Caco-2 (cell line): ENCODE measurements around the gene OR8G5. TPM values are rescaled to one million over a fixed set of nuclear protein-coding genes. Genes with fewer than 3 reads are reported as not detected.

ENCODE experiments used
- BruUV-seq: library from RNA; stranded (reverse); fragments of 400-500 nt; replicated peaks from 2 replicates; lab custom pipeline; 2021; lab: Mats Ljungman, UMichigan
- CTCF ChIA-PET: fragments of 300-600 bp; sonication (Branson Sonifier 250); formaldehyde crosslinking; loops from one replicate; lab custom pipeline; 2022; ENCODE audit warnings: antibody characterized with exemption; lab: Charles Lee
- POLR2A ChIA-PET: fragments of 300-600 bp; sonication (Branson Sonifier 250); formaldehyde crosslinking; loops from one replicate; lab custom pipeline; 2022; ENCODE audit warnings: antibody characterized with exemption; lab: Charles Lee
- DNase-seq, 2 experiments: peaks; one replicate each; pipeline versions ENCODE4 v3.0.0 to v3.0.0-alpha.2; 2020 to 2022
- H3K27me3 ChIP-seq: replicated peaks from 2 replicates; pipeline ENCODE4 v1.6.0; 2011; ENCODE audit warnings: low read length; ENCODE audit not compliant: control insufficient read depth, insufficient read depth
- H3K36me3 ChIP-seq: 2 replicates; pipeline ENCODE4 v1.5.1; 2011; ENCODE audit warnings: low read length; ENCODE audit not compliant: control insufficient read depth, insufficient read depth
- H3K4me1 ChIP-seq: fragments of 250-450 bp; sonication (Bioruptor Pico); 2 replicates; pipeline ENCODE4 v1.5.1; 2020; ENCODE audit warnings: mild to moderate bottlenecking
- H3K4me3 ChIP-seq: 2 replicates; pipeline ENCODE4 v1.5.1; 2011; ENCODE audit warnings: low read depth, mild to moderate bottlenecking, control low read depth, low read length
- H3K9me3 ChIP-seq: fragments of 250-450 bp; sonication (Bioruptor Pico); 2 replicates; pipeline ENCODE4 v1.5.1; 2020; ENCODE audit warnings: mild to moderate bottlenecking, moderate library complexity
- H3K27ac Mint-ChIP-seq: one replicate; pipeline ENCODE4 v1.8.0; 2022; ENCODE audit warnings: mixed read lengths; ENCODE audit not compliant: unreplicated experiment
- H3K27me3 Mint-ChIP-seq: one replicate; pipeline ENCODE4 v1.8.0; 2022; ENCODE audit warnings: mixed read lengths; ENCODE audit not compliant: insufficient read depth, unreplicated experiment
- H3K36me3 Mint-ChIP-seq: one replicate; pipeline ENCODE4 v1.8.0; 2022; ENCODE audit warnings: mild to moderate bottlenecking, mixed read lengths; ENCODE audit not compliant: insufficient read depth, unreplicated experiment
- H3K4me1 Mint-ChIP-seq: one replicate; pipeline ENCODE4 v1.8.0; 2022; ENCODE audit warnings: low read depth, mixed read lengths; ENCODE audit not compliant: unreplicated experiment
- H3K4me3 Mint-ChIP-seq: one replicate; pipeline ENCODE4 v1.8.0; 2022; ENCODE audit warnings: mild to moderate bottlenecking, moderate library complexity, mixed read lengths; ENCODE audit not compliant: unreplicated experiment
- H3K9me3 Mint-ChIP-seq: one replicate; pipeline ENCODE4 v1.8.0; 2022; ENCODE audit warnings: mixed read lengths; ENCODE audit not compliant: unreplicated experiment
- CTCF ChIP-seq, 2 experiments: fragments of 200-600 bp in 1 of 2; IDR thresholded peaks; 1 replicate in 1 of 2; 2 replicates in 1 of 2; pipeline versions ENCODE4 v1.5.1 to v1.8.0; 2011 to 2022; ENCODE audit warnings: antibody characterized with exemption in 1 of 2, control low read depth in 1 of 2, inconsistent platforms in 1 of 2, low read depth in 1 of 2, low read length in 1 of 2, mild to moderate bottlenecking in 1 of 2, moderate library complexity in 1 of 2; ENCODE audit not compliant: insufficient read depth in 1 of 2, severe bottlenecking in 1 of 2, unreplicated experiment in 1 of 2
- intact Hi-C: fragments of 100-400 bp; cut with micrococcal nuclease; formaldehyde crosslinking; loops from one replicate; pipeline ENCODE4 v1.10.0; 2022; ENCODE audit not compliant: unreplicated experiment
- total RNA-seq: library from RNA; stranded (reverse); gene quantifications from 2 replicates; pipeline ENCODE4 v1.2.3, GENCODE V29; 2022

Gene OR8G5
- total RNA-seq, 1 experiment from 2014 or later: not detected

DNA sequence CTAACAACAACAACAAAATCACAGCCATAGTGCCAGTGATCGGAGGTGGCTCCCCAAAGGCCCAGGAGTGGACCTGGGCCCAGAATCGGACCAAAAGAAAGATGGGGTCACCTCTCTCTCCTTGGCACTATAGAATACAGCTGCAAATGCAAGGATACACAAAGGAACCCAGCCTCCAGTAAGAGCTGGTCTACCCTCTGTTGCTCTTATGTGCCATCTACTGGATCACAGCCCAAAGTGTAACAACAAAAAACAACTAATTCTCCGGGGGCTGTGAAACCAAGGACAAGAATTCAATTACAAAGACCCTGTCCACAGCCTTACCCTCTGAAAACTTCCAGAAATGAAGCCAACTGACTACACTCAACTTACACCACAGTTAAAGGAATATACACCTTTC, 21.6 kb downstream of the OR8G5 start:
- H3K9me3 ChIP-seq: no peaks in the 10 kb centered on the region
- POLR2A ChIA-PET: no interaction called here
- Mint-ChIP-seq H3K9me3 (peaks cover 9% of the 10 kb centered on the region), H3K4me1 (peaks cover 13% of the 10 kb centered on the region), H3K4me3 (no peak overlapping the region), H3K27me3 (no peaks in the 10 kb centered on the region), H3K27ac (no peak overlapping the region), H3K36me3 (no peaks in the 10 kb centered on the region)
- no peaks in the 10 kb centered on the region for H3K36me3 ChIP-seq
- H3K27me3 ChIP-seq: no peaks in the 10 kb centered on the region
- peaks cover 17% of the 10 kb centered on the region for H3K4me1 ChIP-seq
- H3K4me3 ChIP-seq: no peak overlapping the region
- CTCF ChIA-PET: interaction anchor here (0.7 to 1.0 kb wide), 2 partner anchors 206 to 208 kb away, joined by 3 to 18 read pairs; no protein-coding TSS in a partner anchor
- DNase-seq: no peak
- BruUV-seq: no TSS peak
- intact Hi-C loops: loop anchor here (1.0 kb wide), 2 partner anchors 170 to 207 kb away; no protein-coding TSS in a partner anchor
- peak; percentile 46 to 54 for TF ChIP-seq CTCF (IDR thresholded peaks at IDR 0.05; ENCODE audit: insufficient read depth in 1 of 2, low read depth in 1 of 2, low read length in 1 of 2, severe bottlenecking in 1 of 2, unreplicated experiment in 1 of 2)

DNA sequence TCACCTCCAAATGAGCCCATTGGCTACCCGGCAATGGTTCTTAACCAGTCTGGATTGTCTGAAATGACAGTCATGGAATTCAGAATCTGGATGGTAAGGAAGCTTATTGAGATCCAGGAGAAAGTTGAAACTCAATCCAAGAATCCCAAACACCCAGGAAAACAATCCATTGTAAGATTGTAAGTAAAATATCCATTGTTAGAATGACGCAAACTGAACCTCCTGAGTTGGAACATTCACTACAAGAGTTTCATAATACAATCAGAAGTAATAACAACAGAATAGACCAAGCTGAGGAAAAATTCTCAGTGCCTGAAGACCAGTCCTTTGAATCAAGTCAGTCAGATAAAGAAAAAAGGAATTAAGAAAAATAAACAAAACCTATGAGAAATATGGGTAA, 22.1 kb downstream of the OR8G5 start:
- peaks cover 15% of the 10 kb centered on the region for H3K4me1 ChIP-seq
- Mint-ChIP-seq H3K27ac (no peak overlapping the region), H3K9me3 (peaks cover 9% of the 10 kb centered on the region), H3K4me1 (peaks cover 12% of the 10 kb centered on the region), H3K4me3 (no peak overlapping the region), H3K36me3 (no peaks in the 10 kb centered on the region), H3K27me3 (no peaks in the 10 kb centered on the region)
- H3K27me3 ChIP-seq: no peaks in the 10 kb centered on the region
- intact Hi-C loops: no loop called here
- no peak for TF ChIP-seq CTCF (IDR thresholded peaks at IDR 0.05; ENCODE audit: insufficient read depth in 1 of 2, low read depth in 1 of 2, low read length in 1 of 2, severe bottlenecking in 1 of 2, unreplicated experiment in 1 of 2)
- no peaks in the 10 kb centered on the region for H3K36me3 ChIP-seq
- ChIA-PET CTCF (interaction anchor here (0.7 to 1.0 kb wide), 2 partner anchors 207 to 208 kb away, joined by 3 to 18 read pairs; no protein-coding TSS in a partner anchor), POLR2A (no interaction called here)
- H3K4me3 ChIP-seq: no peak overlapping the region
- DNase-seq: no peak
- H3K9me3 ChIP-seq: no peaks in the 10 kb centered on the region
- no TSS peak for BruUV-seq

- Histone ChIP-seq H3K36me3 (no peaks in the 10 kb centered on the region), H3K9me3 (no peaks in the 10 kb centered on the region; the same call in 1 of the 2 replicates), H3K27me3 (no peaks in the 10 kb centered on the region), H3K4me1 (no peaks in the 10 kb centered on the region), H3K4me3 (no peak overlapping the region)
- POLR2A ChIA-PET: no interaction called here
- H3K27me3 Mint-ChIP-seq: peaks cover 7% of the 10 kb centered on the region
- intact Hi-C loops: no loop called here
- no peak for DNase-seq
- H3K36me3 Mint-ChIP-seq: no peaks in the 10 kb centered on the region
- no peak overlapping the region for H3K27ac Mint-ChIP-seq
- H3K4me1 Mint-ChIP-seq: no peaks in the 10 kb centered on the region
- H3K9me3 Mint-ChIP-seq: peaks cover 9% of the 10 kb centered on the region
- CTCF ChIA-PET: no interaction called here
- no peak overlapping the region for H3K4me3 Mint-ChIP-seq
- BruUV-seq: no TSS peak
- TF ChIP-seq CTCF (IDR thresholded peaks at IDR 0.05; ENCODE audit: insufficient read depth in 1 of 2, low read depth in 1 of 2, low read length in 1 of 2, severe bottlenecking in 1 of 2, unreplicated experiment in 1 of 2): no peak
Observed at GRCh38 chr11:124285610-124286344, 29.6 kb downstream of the OR8G5 start.
